Fibroblast of the aortic adventitia (primary cell): Measurements from ENCODE around the gene ITGAL. TPM values are rescaled to one million over a fixed set of nuclear protein-coding genes. Genes with fewer than 3 reads are reported as not detected.

Source experiments
- DNase-seq: peaks from one replicate; pipeline ENCODE4 v3.0.0-alpha.2; 2010; ENCODE audit warnings: low read depth
- H3K4me3 ChIP-seq: 2 replicates; pipeline ENCODE4 v1.5.1; 2011; ENCODE audit warnings: low read depth, mild to moderate bottlenecking, control low read depth, low read length, moderate library complexity
- CTCF ChIP-seq: IDR thresholded peaks from 2 replicates; pipeline ENCODE4 v1.5.1; 2011; ENCODE audit warnings: mild to moderate bottlenecking, low read length, control low read depth, inconsistent platforms; ENCODE audit not compliant: insufficient read depth
- total RNA-seq: library from RNA; depleted of rRNA; stranded (reverse); fragments of >200 nt; gene quantifications from 2 replicates; pipeline ENCODE4 v1.2.3, GENCODE V29; 2012; ENCODE audit warnings: low replicate concordance

Gene ITGAL
- total RNA-seq, 1 donor: not detected

- no peak for TF ChIP-seq CTCF
These were observed 18.7 kb downstream of the ITGAL start for GRCh38 chr16:30491229-30491628.

GRCh38 chr16:30491744-30492308 lies 19.3 kb downstream of the ITGAL start:
- DNase-seq: peak; percentile 59
- no peak for TF ChIP-seq CTCF
- no peak overlapping the region for H3K4me3 ChIP-seq

More at GRCh38 chr16:30491229-30491628, 18.7 kb downstream of the ITGAL start:
- DNase-seq: no peak
- H3K4me3 ChIP-seq: no peak overlapping the region

- DNase-seq: no peak
- H3K4me3 ChIP-seq: no peak overlapping the region
- TF ChIP-seq CTCF: no peak
These were observed 21.5 kb downstream of the ITGAL start for GRCh38 chr16:30493941-30494488.

GRCh38 chr16:30494709-30495108 lies 22.2 kb downstream of the ITGAL start:
- TF ChIP-seq CTCF: no peak
- DNase-seq: no peak
- no peak overlapping the region for H3K4me3 ChIP-seq

GRCh38 chr16:30499284-30499683 lies 26.7 kb downstream of the ITGAL start:
- H3K4me3 ChIP-seq: no peak overlapping the region
- no peak for TF ChIP-seq CTCF
- DNase-seq: no peak

GRCh38 chr16:30503403-30504296 lies 31.1 kb downstream of the ITGAL start:
- H3K4me3 ChIP-seq: no peak overlapping the region
- no peak for TF ChIP-seq CTCF
- no peak for DNase-seq
